HT1080 (cell line): ENCODE data around the gene NPAS3. TPM values are rescaled to one million over a fixed set of nuclear protein-coding genes. Genes with fewer than 3 reads are reported as not detected.
A peak's percentile ranks its signal among the peaks of the same experiment; 100 is the strongest.

Source experiments
- DNase-seq: peaks from one replicate; pipeline ENCODE4 v3.0.0-alpha.2; 2015; ENCODE audit warnings: low read depth
- total RNA-seq: library from RNA; depleted of rRNA; stranded (reverse); fragments of >200 nt; shearing (Covaris generic); gene quantifications from 2 replicates; pipeline ENCODE4 v1.2.3, GENCODE V29; 2014

The NPAS3 gene
- total RNA-seq, 1 experiment from 2014 or later: 0.18 TPM

- DNase-seq: no peak
These were observed 226.7 kb downstream of the NPAS3 start for GRCh38 chr14:33165144-33165925.

GRCh38 chr14:33165926-33166289 is 227.2 kb downstream of the NPAS3 start:
- DNase-seq: no peak

- DNase-seq: no peak
These were observed 237.3 kb downstream of the NPAS3 start for GRCh38 chr14:33175951-33176350.

- no peak for DNase-seq
These were observed 245.9 kb downstream of the NPAS3 start for GRCh38 chr14:33184587-33184986.

GRCh38 chr14:33186656-33187055 is 248.0 kb downstream of the NPAS3 start:
- no peak for DNase-seq

- no peak for DNase-seq
These were observed 250.2 kb downstream of the NPAS3 start for GRCh38 chr14:33188880-33189279.

- no peak for DNase-seq
These were observed 253.2 kb downstream of the NPAS3 start for GRCh38 chr14:33191855-33192254.

- no peak for DNase-seq
These were observed 255.9 kb downstream of the NPAS3 start for GRCh38 chr14:33194551-33194950.

- DNase-seq: no peak
These were observed 260.0 kb downstream of the NPAS3 start for GRCh38 chr14:33198684-33199083.

GRCh38 chr14:33201116-33201515 is 262.4 kb downstream of the NPAS3 start:
- DNase-seq: peak; percentile 2

GRCh38 chr14:33206981-33207380 is 268.3 kb downstream of the NPAS3 start:
- DNase-seq: no peak

GRCh38 chr14:33207467-33208017 is 268.9 kb downstream of the NPAS3 start:
- DNase-seq: no peak

- no peak for DNase-seq
These were observed 271.6 kb downstream of the NPAS3 start for GRCh38 chr14:33210311-33210710.

- DNase-seq: no peak
These were observed 279.3 kb downstream of the NPAS3 start for GRCh38 chr14:33218026-33218425.

- no peak for DNase-seq
These were observed 281.3 kb downstream of the NPAS3 start for GRCh38 chr14:33219957-33220356.

GRCh38 chr14:33229269-33229929 is 290.7 kb downstream of the NPAS3 start:
- no peak for DNase-seq

GRCh38 chr14:33230021-33230420 is 291.3 kb downstream of the NPAS3 start:
- DNase-seq: no peak

GRCh38 chr14:33232031-33232430 is 293.4 kb downstream of the NPAS3 start:
- no peak for DNase-seq

- DNase-seq: no peak
These were observed 298.5 kb downstream of the NPAS3 start for GRCh38 chr14:33237115-33237740.

GRCh38 chr14:33239465-33239864 is 300.8 kb downstream of the NPAS3 start:
- DNase-seq: no peak

GRCh38 chr14:33240466-33240865 is 301.8 kb downstream of the NPAS3 start:
- DNase-seq: no peak

- DNase-seq: no peak
These were observed 302.7 kb downstream of the NPAS3 start for GRCh38 chr14:33241331-33241730.
